B cell (primary cell): ENCODE data around the gene RASSF9. TPM values are rescaled to one million over a fixed set of nuclear protein-coding genes. Genes with fewer than 3 reads are reported as not detected.

ENCODE experiments used
- ATAC-seq: fragments of 200-7000 bp; cut with Tn5 transposase; one replicate; pipeline ENCODE4 v1.10.0; 2021; ENCODE audit warnings: low read depth, mild to moderate bottlenecking, moderate number of reproducible peaks, moderate library complexity
- CTCF ChIA-PET: fragments of 350-600 bp; sonication (Branson Sonifier 250); formaldehyde crosslinking; loops from one replicate; lab custom pipeline; 2021; ENCODE audit warnings: antibody characterized with exemption, inconsistent platforms; lab: Charles Lee
- POLR2A ChIA-PET: fragments of 350-600 bp; sonication (Branson Sonifier 250); formaldehyde crosslinking; loops from one replicate; lab custom pipeline; 2021; ENCODE audit warnings: antibody characterized with exemption; lab: Charles Lee
- DNase-seq: peaks from one replicate; pipeline ENCODE4 v3.0.0; 2013
- H2AFZ ChIP-seq: 2 replicates; pipeline ENCODE4 v1.6.1; 2012; ENCODE audit warnings: mild to moderate bottlenecking, low read depth, low read length; ENCODE audit not compliant: insufficient read depth, poor library complexity, severe bottlenecking
- H3K27ac ChIP-seq, 2 donors: 1 replicate in 1 of 2; 2 replicates in 1 of 2; pipeline ENCODE4 v1.5.1; 2012 to 2013; ENCODE audit warnings: low read length in 2 of 2, mild to moderate bottlenecking in 2 of 2, moderate library complexity in 1 of 2
- H3K27me3 ChIP-seq, 4 experiments: fragments of 200-600 bp in 1 of 4; sonication (generic) in 1 of 4; replicated peaks in 1 of 4; 1 replicate in 2 of 4; 2 replicates in 2 of 4; pipeline versions ENCODE4 v1.6.1 to v1.7.0; 2013 to 2016; ENCODE audit warnings: low read length in 3 of 4, mild to moderate bottlenecking in 2 of 4, mixed read lengths in 1 of 4, moderate library complexity in 1 of 4; ENCODE audit not compliant: insufficient read depth in 4 of 4, control insufficient read depth in 3 of 4; ENCODE audit errors: control extremely low read depth in 1 of 4
- H3K36me3 ChIP-seq, 2 experiments: replicated peaks in 1 of 2; 1 replicate in 1 of 2; 2 replicates in 1 of 2; pipeline versions ENCODE4 v1.6.1 to v1.7.1; 2013; ENCODE audit warnings: low read length in 1 of 2; ENCODE audit not compliant: insufficient read depth in 2 of 2, control insufficient read depth in 1 of 2; ENCODE audit errors: control extremely low read depth in 1 of 2, extremely low read depth in 1 of 2
- H3K4me1 ChIP-seq, 2 donors: fragments of 200-600 bp in 1 of 2; sonication (generic) in 1 of 2; 1 replicate in 1 of 2; 2 replicates in 1 of 2; pipeline versions ENCODE4 v1.5.1 to v1.6.1; 2013 to 2017; ENCODE audit warnings: low read length in 2 of 2; ENCODE audit not compliant: control insufficient read depth in 2 of 2, insufficient read depth in 2 of 2
- H3K4me2 ChIP-seq: replicated peaks from 2 replicates; pipeline ENCODE3; 2012; ENCODE audit warnings: mild to moderate bottlenecking, low read depth, low read length; ENCODE audit not compliant: poor library complexity, severe bottlenecking
- H3K4me3 ChIP-seq, 5 experiments: fragments of 200-600 bp in 1 of 5; sonication (generic) in 1 of 5; 1 replicate in 3 of 5; 2 replicates in 2 of 5; pipeline versions ENCODE4 v1.5.1 to v1.7.0; 2011 to 2016; ENCODE audit warnings: low read length in 4 of 5, mild to moderate bottlenecking in 4 of 5, low read depth in 2 of 5, control low read depth in 1 of 5, moderate library complexity in 1 of 5; ENCODE audit not compliant: insufficient read depth in 1 of 5; ENCODE audit errors: control extremely low read depth in 1 of 5, extremely low read depth in 1 of 5
- H3K79me2 ChIP-seq: fragments of 200-600 bp; sonication (generic); one replicate; pipeline ENCODE4 v1.6.0; 2016; ENCODE audit warnings: low read length; ENCODE audit not compliant: control insufficient read depth, insufficient read depth
- H3K9ac ChIP-seq: fragments of 200-600 bp; sonication (generic); 2 replicates; pipeline ENCODE4 v1.6.1; 2017; ENCODE audit warnings: mild to moderate bottlenecking, low read length, moderate library complexity
- H3K9me3 ChIP-seq, 3 donors: one replicate each; pipeline versions ENCODE4 v1.6.1 to v1.7.1; 2013; ENCODE audit warnings: low read length in 2 of 3; ENCODE audit not compliant: control insufficient read depth in 2 of 3, insufficient read depth in 1 of 3; ENCODE audit errors: control extremely low read depth in 1 of 3
- H4K20me1 ChIP-seq: 2 replicates; pipeline ENCODE4 v1.6.0; 2012; ENCODE audit warnings: mild to moderate bottlenecking, low read length; ENCODE audit not compliant: insufficient read depth, control insufficient read depth, poor library complexity, severe bottlenecking
- H3K27ac Mint-ChIP-seq: one replicate; pipeline ENCODE4 v1.8.0; 2021; ENCODE audit warnings: mixed read lengths
- H3K27me3 Mint-ChIP-seq: one replicate; pipeline ENCODE4 v1.8.0; 2021; ENCODE audit warnings: mixed read lengths
- H3K4me1 Mint-ChIP-seq: one replicate; pipeline ENCODE4 v1.8.0; 2021; ENCODE audit warnings: mixed read lengths
- H3K4me3 Mint-ChIP-seq: one replicate; pipeline ENCODE4 v1.8.0; 2021; ENCODE audit warnings: mixed read lengths
- H3K9me3 Mint-ChIP-seq: one replicate; pipeline ENCODE4 v1.8.0; 2022; ENCODE audit warnings: mixed read lengths; ENCODE audit not compliant: insufficient read depth
- EZH2 ChIP-seq: IDR thresholded peaks from 2 replicates; pipeline ENCODE4 v1.6.1; 2012; ENCODE audit warnings: borderline replicate concordance, low read depth, mild to moderate bottlenecking, moderate library complexity, low read length; ENCODE audit not compliant: insufficient read depth, poor library complexity, severe bottlenecking
- intact Hi-C: fragments of 100-400 bp; cut with micrococcal nuclease; formaldehyde crosslinking; loops from one replicate; pipeline ENCODE4 v1.10.0; 2022
- polyA plus RNA-seq: library from polyadenylated mRNA; depleted of rRNA; stranded (reverse); fragments of >200 nt; gene quantifications from 2 replicates; pipeline ENCODE4 v1.2.3, GENCODE V29; 2012
- total RNA-seq, 2 donors: library from RNA; stranded (reverse); fragments of 120-200 nt in 1 of 2; gene quantifications; 1 replicate in 1 of 2; 2 replicates in 1 of 2; pipeline versions ENCODE4 v1.2.3 to v1.2.4, GENCODE V29; 2013 to 2022
- TF ChIP-seq, protein P1 (sequence below): fragments of 200-600 bp; IDR thresholded peaks from one replicate; pipeline ENCODE4 v1.8.0; 2022; ENCODE audit warnings: antibody characterized with exemption, mild to moderate bottlenecking

The RASSF9 gene
- total and polyA plus RNA-seq, 2 donors (not counting 1 experiment from before 2014, with no cell fraction given): not detected

DNA sequence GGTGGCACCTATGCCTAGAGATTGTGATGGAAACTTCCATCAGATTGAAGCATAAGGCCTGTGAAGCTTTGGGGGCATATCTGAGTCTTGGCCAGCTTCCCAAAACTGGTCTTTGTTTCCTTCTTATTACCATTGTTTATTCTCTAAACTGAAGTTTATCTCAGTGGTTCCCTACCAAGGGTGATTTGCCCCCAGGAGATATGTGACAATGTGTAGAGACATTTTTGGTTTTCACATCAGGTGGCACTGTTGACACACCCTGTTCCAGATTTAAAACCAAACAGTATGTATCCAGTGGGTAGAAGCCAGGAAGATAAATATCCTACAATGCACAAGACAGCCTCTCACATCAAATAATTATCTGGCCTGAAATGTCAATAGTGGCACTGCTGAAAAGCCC lies 22.1 kb downstream of the RASSF9 start:
- H3K4me3 Mint-ChIP-seq: no peak overlapping the region
- no peak overlapping the region for H3K9ac ChIP-seq
- no peaks in the 10 kb centered on the region for H3K79me2 ChIP-seq
- TF ChIP-seq EZH2: no peak
- intact Hi-C loops: no loop called here
- no peaks in the 10 kb centered on the region for H3K36me3 ChIP-seq
- no peak overlapping the region for H3K27ac ChIP-seq
- H3K4me2 ChIP-seq: no peak overlapping the region
- H2AFZ ChIP-seq: no peak overlapping the region
- no peaks in the 10 kb centered on the region for H3K9me3 ChIP-seq
- H3K4me3 ChIP-seq: no peak overlapping the region
- H3K27ac Mint-ChIP-seq: no peak overlapping the region
- DNase-seq (no peak), ATAC-seq (no peak)
- no peaks in the 10 kb centered on the region for H3K4me1 ChIP-seq
- no peaks in the 10 kb centered on the region for H3K27me3 Mint-ChIP-seq
- H3K4me1 Mint-ChIP-seq: no peaks in the 10 kb centered on the region
- no peaks in the 10 kb centered on the region for H4K20me1 ChIP-seq
- no peaks in the 10 kb centered on the region for H3K9me3 Mint-ChIP-seq
- ChIA-PET POLR2A (no interaction called here), CTCF (no interaction called here)
- H3K27me3 ChIP-seq: no peaks in the 10 kb centered on the region

- Mint-ChIP-seq H3K27me3 (no peaks in the 10 kb centered on the region), H3K9me3 (peaks cover 3% of the 10 kb centered on the region), H3K4me3 (no peak overlapping the region), H3K4me1 (no peaks in the 10 kb centered on the region), H3K27ac (no peak overlapping the region)
- no peak for TF ChIP-seq EZH2
- TF ChIP-seq, protein P1, sequence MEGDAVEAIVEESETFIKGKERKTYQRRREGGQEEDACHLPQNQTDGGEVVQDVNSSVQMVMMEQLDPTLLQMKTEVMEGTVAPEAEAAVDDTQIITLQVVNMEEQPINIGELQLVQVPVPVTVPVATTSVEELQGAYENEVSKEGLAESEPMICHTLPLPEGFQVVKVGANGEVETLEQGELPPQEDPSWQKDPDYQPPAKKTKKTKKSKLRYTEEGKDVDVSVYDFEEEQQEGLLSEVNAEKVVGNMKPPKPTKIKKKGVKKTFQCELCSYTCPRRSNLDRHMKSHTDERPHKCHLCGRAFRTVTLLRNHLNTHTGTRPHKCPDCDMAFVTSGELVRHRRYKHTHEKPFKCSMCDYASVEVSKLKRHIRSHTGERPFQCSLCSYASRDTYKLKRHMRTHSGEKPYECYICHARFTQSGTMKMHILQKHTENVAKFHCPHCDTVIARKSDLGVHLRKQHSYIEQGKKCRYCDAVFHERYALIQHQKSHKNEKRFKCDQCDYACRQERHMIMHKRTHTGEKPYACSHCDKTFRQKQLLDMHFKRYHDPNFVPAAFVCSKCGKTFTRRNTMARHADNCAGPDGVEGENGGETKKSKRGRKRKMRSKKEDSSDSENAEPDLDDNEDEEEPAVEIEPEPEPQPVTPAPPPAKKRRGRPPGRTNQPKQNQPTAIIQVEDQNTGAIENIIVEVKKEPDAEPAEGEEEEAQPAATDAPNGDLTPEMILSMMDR: no peak
- DNase-seq: no peak
- intact Hi-C loops: no loop called here
- no peak for ATAC-seq
- Histone ChIP-seq H3K9me3 (no peaks in the 10 kb centered on the region), H4K20me1 (no peaks in the 10 kb centered on the region), H3K36me3 (no peaks in the 10 kb centered on the region), H3K4me2 (no peak overlapping the region), H3K27ac (no peak overlapping the region), H3K9ac (no peak overlapping the region), H2AFZ (no peak overlapping the region), H3K4me3 (no peak overlapping the region), H3K4me1 (no peaks in the 10 kb centered on the region), H3K27me3 (no peaks in the 10 kb centered on the region), H3K79me2 (no peaks in the 10 kb centered on the region)
- POLR2A ChIA-PET: no interaction called here
- CTCF ChIA-PET: no interaction called here
Measured at GRCh38 chr12:85809500-85809899, 26.7 kb downstream of the RASSF9 start.
